Stimulated activated CD4-positive, alpha-beta T cell treated with anti-CD3 and anti-CD28 coated beads, Interleukin-1b, Interleukin-23, amount 100 ng/mL, for 1 hour (primary cell): ENCODE results near the gene CALR3.
"Not testable (repeated sequence)": the region's sequence is repeated elsewhere in the genome, so short reads cannot be mapped to it uniquely, and the experiment has no call there.

Experiments used
- DNase-seq, 2 donors: peaks; one replicate each; pipeline ENCODE4 v3.0.0-alpha.2; 2020; ENCODE audit warnings: low read depth in 2 of 2

CALR3 gene

DNA sequence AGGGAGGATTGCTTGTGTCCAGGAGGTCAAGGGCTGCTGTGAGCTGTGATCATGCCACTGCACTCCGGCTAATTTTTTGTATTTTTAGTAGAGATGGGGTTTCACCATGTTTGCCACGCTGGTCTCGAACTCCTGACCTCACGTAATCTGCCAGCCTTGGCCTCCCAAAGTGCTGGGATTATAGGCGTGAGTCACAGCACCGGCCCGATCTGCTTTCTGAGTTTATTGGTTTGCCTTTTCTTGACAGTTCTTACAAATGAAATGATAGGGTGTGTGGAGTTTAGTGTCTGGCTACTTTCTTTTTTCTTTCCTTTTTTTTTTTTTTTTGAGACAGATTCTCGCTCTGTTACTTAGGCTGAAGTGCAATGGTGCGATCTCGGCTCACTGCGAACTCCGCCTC, 1.1 kb upstream of the CALR3 start:
- DNase-seq, result no peak

GRCh38 chr19:16496613-16496983, 631 bp upstream of the CALR3 start:
- no peak for DNase-seq

DNA sequence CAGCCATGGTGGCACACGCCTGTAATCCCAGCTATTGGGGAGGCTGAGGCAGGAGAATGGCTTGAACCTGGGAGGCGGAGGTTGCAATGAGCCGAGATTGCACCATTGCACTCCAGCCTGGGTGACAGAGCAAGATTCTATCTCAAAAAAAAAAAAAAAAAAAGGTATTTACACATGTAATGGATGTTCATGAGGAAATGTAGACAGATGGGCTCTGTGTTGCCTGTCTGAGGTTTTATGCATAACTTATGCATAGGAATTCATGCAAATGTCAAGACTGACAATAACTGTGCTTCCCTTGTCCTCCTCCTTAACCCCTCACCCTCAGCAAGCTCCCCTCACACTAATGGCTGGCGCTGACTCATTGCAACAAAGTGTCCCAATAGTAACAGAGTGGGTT, 9.5 kb downstream of the CALR3 start:
- not testable (repeated sequence) for DNase-seq

DNA sequence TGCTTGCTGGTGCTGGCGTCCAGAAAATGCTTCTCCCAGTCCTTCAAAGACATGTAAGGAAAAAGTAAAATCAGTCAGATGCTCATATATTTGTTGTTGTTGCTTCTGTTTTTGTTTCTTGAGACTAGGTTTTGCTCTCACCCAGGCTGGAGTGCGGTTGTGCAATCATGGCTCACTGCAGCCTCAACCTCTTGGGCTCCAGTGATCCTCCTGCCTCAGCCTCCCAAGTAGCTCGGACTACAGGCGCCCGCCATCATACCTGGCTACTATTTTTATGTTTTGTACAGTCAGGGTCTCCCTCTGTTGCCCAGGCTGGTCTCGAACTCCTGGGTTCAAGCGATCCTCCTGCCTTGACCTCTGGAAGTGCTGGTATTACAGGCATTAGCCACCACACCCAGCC, 13.2 kb downstream of the CALR3 start:
- DNase-seq, result no peak

DNA sequence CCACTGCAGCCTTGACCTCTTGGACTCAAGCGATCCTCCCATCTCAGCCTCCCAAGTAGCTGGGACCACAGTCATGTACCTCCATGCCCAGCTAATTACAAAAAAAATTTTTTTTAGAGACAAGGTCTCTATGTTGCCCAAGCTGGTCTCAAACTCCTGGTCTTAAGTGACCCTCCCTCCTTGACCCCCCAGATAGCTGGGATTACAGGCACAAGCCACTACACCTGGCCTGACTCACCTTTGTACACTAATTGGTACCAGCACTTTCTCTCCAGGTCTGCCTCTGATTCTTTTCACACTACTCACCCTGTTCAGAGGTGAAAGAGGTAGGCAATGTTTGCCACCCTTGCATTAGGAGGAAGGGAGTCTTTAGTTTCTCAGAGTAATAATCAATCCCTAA, 18.7 kb downstream of the CALR3 start:
- no peak for DNase-seq

DNA sequence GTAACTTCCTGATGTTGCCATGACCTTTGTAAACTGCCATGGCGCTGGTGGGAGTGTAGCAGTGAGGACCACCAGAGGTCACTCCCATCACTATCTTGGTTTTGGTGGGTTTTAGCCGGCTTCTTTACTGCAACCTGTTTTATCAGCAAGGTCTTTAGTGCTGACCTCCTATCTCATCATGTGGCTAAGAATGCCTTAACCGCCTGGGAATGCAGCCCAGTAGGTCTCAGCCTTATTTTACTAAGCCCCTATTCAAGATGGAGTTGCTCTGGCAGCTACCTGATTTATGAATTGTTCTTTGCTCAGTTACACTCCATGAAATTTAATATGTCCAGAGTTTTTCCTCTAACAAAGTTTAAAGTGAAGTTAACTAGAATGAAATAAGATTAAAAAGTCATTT, 19.6 kb downstream of the CALR3 start:
- no peak for DNase-seq

GRCh38 chr19:16473875-16474392, 22.0 kb downstream of the CALR3 start:
- DNase-seq, result no peak

- no peak for DNase-seq
Measured at GRCh38 chr19:16472992-16473391, 23.0 kb downstream of the CALR3 start.

- not testable (repeated sequence) for DNase-seq
Measured at GRCh38 chr19:16472559-16472899, 23.4 kb downstream of the CALR3 start.

GRCh38 chr19:16470911-16471811, 24.8 kb downstream of the CALR3 start:
- DNase-seq, result no peak

- DNase-seq, result no peak
Measured at GRCh38 chr19:16470541-16470910, 25.4 kb downstream of the CALR3 start.

DNA sequence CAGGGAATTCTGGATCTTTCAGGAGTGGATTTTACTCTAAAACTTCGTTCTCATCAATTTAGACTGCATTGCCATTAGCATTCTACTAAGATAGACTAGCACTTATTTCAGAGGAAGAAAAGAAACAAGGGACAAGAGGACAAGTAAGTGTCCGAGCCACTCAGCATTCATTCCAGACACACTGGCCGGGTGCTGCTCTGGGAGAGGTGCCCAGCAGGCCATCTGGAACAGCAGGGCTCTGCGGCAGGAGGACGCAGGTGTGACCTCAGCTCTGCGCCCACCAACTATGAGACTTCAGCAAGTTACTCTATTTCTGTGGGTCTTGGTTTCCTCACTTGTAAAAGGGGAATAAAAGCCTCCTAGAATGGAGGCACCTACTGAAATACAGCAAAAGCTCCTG, 28.4 kb downstream of the CALR3 start:
- DNase-seq, result no peak

- DNase-seq, result not testable (repeated sequence)
Measured at GRCh38 chr19:16466802-16467427, 29.1 kb downstream of the CALR3 start.

DNA sequence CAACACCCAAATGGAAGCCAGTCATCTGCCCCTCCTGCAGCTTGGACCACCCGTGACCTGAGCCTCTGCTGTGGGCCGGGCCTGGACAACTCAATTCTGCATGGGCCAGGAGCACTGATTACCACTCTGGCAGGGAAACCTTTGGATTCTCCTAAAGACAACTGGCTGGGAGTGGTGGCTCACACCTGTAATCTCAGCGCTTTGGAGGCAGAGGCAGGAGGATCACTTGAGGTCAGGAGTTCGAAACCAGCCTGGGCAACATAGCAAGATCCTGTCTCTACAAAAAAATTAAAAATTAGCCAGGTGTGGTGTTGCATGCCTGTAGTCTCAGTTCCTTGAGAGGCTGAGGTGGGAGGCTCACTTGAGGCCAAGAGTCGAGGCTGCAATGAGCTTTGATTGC, 30.7 kb downstream of the CALR3 start:
- no peak for DNase-seq

DNA sequence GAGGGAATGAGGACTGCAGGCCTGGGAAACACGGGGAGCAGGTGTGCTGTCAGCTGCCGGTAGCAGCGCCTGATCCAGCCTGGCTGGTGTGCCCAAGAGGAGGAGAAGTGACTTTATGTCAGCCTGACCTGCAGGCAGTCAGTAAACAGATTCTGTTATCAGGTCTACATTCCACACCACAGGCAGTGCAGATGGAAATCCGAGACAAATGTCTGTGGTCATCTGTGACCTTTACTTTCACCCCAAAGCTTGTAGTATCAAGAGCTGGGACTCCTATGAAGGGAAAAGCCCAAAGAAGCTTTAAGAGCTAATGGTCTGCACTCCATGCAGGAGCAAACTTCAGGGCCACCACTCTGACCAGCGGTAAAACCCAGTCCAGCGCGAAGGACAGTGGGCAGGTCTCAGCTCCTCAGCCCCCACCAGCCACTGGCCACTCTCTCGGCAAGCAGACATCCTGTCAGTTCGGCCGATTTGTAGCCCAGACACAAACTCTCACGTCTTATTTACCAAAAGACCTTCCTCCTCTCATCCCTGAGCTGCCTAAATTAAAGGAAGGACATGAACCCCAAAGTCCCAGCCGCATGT, 31.9 kb downstream of the CALR3 start:
- DNase-seq, result no peak

- no peak for DNase-seq
Measured at GRCh38 chr19:16463341-16463990, 32.5 kb downstream of the CALR3 start.

GRCh38 chr19:16462757-16463250, 33.2 kb downstream of the CALR3 start:
- no peak for DNase-seq

GRCh38 chr19:16461630-16462051, 34.3 kb downstream of the CALR3 start:
- no peak for DNase-seq

GRCh38 chr19:16460454-16460853, 35.5 kb downstream of the CALR3 start:
- DNase-seq, result no peak

DNA sequence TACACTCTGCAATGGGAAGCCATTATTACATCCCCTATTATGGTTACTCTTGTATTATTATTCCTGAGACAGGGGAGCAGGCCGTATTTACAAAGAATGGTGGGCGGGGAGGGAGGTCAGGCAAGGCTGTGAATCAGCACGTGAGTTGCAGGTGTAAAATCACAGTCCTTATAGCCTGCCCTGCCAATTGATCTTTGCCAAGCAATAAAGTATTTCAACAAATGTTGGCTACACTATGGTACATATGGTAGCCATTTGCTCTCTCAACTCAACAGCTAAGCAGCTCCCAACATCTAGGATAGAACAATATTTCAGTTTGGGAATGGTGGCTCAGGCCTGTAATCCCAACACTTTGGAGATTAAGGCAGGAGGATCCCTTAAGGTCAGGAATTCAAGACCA, 36.3 kb downstream of the CALR3 start:
- no peak for DNase-seq

DNA sequence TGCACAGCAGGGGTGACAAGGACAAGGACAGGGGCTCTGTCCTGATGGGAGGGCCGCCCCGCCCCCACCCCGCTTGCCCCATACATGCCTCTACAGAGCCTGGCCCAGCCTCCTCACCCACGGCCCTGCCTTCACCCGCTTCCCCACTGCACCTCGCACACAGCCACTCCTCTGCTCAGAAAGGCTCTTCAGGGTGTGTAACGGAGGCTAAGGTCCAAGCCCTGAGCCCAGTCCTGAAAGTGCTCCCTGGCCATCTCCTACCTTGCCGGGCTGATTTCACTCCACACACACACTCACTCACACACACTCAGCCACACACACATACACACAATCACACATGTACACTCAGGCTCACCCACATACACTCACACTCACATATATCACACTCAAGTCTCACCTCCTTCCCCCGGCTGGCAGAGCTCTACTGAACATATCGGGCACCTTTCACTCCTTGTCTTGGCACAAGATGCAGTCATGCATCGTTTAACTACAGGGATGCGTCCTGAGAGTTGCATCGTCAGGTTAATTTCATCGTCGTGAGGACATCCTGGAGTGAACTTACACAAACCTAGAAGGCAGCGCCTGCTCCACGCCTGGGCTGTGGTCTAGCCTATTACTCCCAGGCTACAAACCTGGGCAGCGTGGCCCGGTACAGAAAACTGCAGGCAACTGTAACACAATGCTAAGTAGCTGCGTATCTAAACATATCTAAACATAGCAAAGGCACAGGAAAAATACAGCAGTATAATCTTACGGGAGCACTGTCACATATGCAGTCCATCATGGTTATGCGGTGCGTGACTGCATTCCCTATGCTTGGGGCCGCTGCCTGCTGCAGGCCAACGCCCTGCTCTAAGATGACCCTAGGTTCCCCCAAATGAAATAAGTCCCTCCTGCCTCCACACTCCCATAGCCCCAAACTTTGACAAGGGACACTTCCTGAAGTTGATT, 37.3 kb downstream of the CALR3 start:
- no peak for DNase-seq
